ENCODE results near the gene LAMA5. TPM values are rescaled to one million over a fixed set of nuclear protein-coding genes. Genes with fewer than 3 reads are reported as not detected.

The LAMA5 gene
- polyA plus RNA-seq, 2 of the 4 experiments (the other 2 are of a cell fraction): 20.4 to 196 TPM

DNA sequence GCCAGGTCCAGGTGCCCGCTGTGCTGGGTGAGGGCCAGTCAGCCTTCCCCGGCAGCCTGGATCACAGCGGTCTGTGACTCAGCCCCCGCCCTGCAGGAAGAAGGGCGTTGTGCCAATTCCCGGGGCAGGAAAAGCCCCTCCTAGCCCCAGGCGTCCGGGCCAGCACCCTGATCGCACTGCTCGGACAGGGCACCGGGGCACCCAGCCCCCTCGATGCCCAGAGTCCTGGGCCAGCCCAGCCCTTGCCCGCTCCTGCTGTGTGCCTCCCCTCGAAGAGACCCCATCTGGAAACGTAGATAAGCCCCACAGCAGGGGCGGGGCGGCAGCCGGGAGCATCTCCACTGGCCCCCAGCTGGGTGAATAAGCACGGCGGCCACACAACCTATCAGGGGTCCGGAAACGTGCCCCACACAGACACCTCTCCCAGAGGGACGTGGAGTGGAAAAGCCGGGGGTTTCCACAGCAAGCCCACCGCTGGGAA lies 9.9 kb downstream of the LAMA5 start (continued):
- TF ChIP-seq RAD21 (conservative IDR thresholded peaks at IDR 0.05 in 1 of 2, IDR thresholded peaks at IDR 0.05 in 1 of 2) (peak in 1 of 2 experiments; percentile 12; a peak in 1 of 5 replicates), RARB (CRISPR knock-in tag; IDR thresholded peaks at IDR 0.05) (no peak), EP300 (IDR thresholded peaks at IDR 0.05) (peak in 1 of 2 experiments; percentile 46; a peak in 1 of 5 replicates), EHF (CRISPR knock-in tag; IDR thresholded peaks at IDR 0.05) (peak; percentile 47; the same call in 1 of the 2 replicates), HOXB13 (CRISPR knock-in tag; IDR thresholded peaks at IDR 0.05; ENCODE audit: low read depth) (no peak), PHF8 (IDR thresholded peaks at IDR 0.05; ENCODE audit: borderline replicate concordance, low read depth) (no peak), JUN (IDR thresholded peaks at IDR 0.05) (no peak), FOXS1 (CRISPR knock-in tag; IDR thresholded peaks at IDR 0.05) (no peak), HOXB5 (CRISPR knock-in tag; IDR thresholded peaks at IDR 0.05) (peak; percentile 61; the same call in 1 of the 2 replicates), MAZ (IDR thresholded peaks at IDR 0.05; ENCODE audit: borderline replicate concordance, low read depth, low read length) (no peak), HEYL (CRISPR knock-in tag; IDR thresholded peaks at IDR 0.05) (no peak), JUNB (IDR thresholded peaks at IDR 0.05) (peak; percentile 49; the same call in 1 of the 2 replicates)
- TF ChIP-seq, protein P1, sequence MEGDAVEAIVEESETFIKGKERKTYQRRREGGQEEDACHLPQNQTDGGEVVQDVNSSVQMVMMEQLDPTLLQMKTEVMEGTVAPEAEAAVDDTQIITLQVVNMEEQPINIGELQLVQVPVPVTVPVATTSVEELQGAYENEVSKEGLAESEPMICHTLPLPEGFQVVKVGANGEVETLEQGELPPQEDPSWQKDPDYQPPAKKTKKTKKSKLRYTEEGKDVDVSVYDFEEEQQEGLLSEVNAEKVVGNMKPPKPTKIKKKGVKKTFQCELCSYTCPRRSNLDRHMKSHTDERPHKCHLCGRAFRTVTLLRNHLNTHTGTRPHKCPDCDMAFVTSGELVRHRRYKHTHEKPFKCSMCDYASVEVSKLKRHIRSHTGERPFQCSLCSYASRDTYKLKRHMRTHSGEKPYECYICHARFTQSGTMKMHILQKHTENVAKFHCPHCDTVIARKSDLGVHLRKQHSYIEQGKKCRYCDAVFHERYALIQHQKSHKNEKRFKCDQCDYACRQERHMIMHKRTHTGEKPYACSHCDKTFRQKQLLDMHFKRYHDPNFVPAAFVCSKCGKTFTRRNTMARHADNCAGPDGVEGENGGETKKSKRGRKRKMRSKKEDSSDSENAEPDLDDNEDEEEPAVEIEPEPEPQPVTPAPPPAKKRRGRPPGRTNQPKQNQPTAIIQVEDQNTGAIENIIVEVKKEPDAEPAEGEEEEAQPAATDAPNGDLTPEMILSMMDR (IDR thresholded peaks at IDR 0.05): no peak
- TF ChIP-seq, protein P2, sequence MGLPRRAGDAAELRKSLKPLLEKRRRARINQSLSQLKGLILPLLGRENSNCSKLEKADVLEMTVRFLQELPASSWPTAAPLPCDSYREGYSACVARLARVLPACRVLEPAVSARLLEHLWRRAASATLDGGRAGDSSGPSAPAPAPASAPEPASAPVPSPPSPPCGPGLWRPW (IDR thresholded peaks at IDR 0.05): no peak
- TF ChIP-seq, protein P3, sequence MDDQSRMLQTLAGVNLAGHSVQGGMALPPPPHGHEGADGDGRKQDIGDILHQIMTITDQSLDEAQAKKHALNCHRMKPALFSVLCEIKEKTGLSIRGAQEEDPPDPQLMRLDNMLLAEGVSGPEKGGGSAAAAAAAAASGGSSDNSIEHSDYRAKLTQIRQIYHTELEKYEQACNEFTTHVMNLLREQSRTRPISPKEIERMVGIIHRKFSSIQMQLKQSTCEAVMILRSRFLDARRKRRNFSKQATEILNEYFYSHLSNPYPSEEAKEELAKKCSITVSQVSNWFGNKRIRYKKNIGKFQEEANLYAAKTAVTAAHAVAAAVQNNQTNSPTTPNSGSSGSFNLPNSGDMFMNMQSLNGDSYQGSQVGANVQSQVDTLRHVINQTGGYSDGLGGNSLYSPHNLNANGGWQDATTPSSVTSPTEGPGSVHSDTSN (IDR thresholded peaks at IDR 0.05): no peak
- TF ChIP-seq, protein P4, sequence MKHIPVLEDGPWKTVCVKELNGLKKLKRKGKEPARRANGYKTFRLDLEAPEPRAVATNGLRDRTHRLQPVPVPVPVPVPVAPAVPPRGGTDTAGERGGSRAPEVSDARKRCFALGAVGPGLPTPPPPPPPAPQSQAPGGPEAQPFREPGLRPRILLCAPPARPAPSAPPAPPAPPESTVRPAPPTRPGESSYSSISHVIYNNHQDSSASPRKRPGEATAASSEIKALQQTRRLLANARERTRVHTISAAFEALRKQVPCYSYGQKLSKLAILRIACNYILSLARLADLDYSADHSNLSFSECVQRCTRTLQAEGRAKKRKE (CRISPR knock-in tag; IDR thresholded peaks at IDR 0.05; ENCODE audit: low read depth): peak; percentile 11; the same call in 1 of the 2 replicates
- TF ChIP-seq, protein P5, sequence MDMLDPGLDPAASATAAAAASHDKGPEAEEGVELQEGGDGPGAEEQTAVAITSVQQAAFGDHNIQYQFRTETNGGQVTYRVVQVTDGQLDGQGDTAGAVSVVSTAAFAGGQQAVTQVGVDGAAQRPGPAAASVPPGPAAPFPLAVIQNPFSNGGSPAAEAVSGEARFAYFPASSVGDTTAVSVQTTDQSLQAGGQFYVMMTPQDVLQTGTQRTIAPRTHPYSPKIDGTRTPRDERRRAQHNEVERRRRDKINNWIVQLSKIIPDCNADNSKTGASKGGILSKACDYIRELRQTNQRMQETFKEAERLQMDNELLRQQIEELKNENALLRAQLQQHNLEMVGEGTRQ (IDR thresholded peaks at IDR 0.05): no peak
- TF ChIP-seq, protein P6, sequence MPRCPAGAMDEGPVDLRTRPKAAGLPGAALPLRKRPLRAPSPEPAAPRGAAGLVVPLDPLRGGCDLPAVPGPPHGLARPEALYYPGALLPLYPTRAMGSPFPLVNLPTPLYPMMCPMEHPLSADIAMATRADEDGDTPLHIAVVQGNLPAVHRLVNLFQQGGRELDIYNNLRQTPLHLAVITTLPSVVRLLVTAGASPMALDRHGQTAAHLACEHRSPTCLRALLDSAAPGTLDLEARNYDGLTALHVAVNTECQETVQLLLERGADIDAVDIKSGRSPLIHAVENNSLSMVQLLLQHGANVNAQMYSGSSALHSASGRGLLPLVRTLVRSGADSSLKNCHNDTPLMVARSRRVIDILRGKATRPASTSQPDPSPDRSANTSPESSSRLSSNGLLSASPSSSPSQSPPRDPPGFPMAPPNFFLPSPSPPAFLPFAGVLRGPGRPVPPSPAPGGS (IDR thresholded peaks at IDR 0.05): no peak

DNA sequence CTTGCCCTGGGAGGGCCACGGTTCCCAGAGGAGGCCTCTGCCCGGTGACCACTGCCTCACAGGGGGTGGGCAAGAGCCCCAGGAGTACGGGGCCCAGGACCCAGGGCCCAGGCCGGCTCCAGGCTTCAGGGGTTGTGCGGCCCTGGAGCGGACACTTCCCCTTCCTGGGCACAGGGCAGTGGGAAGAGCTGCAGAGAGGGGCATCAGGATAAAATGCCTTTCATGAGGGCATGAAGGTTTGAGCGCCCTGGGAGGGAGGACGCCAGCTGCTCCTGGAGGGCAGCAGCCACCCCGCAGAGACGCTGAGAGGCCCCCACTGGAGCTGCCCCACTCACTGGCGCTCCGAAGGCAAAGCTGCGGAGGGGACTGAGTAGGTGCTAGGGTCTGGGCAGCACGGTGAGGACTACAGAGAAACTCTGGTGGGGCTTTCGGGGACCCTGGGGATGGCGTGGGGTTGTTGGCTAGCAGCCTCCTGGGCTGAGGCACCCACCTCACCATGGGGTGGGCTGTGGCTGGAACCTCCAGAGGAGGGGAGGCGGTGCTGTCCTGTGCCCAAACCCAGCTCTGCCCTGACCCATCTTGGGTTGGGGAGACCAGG lies 10.4 kb downstream of the LAMA5 start:
- FAIRE-seq: no peak

More for the DNA sequence above, 10.4 kb downstream of the LAMA5 start:
- Histone ChIP-seq H3K4me1 (peaks cover 98% of the 10 kb centered on the region), H3K4me3 (peak overlapping the region; percentile 41), H3K9me3 (no peaks in the 10 kb centered on the region), H3K4me2 (peak overlapping the region; percentile 91), H3K27ac (peak overlapping the region; percentile 97 to 99)
- CTCF ChIA-PET: interaction anchor here (0.9 to 5.5 kb wide), 7 partner anchors 11 to 71 kb away, joined by 3 to 94 read pairs (median 7); partner anchors contain the start of genes ADRM1 and LAMA5
- WGBS (ENCODE audit: missing lambda C conversion rate): 40% methylated on average over 12 of the region's 17 CpGs
- no peak for ATAC-seq
- POLR2A ChIA-PET: interaction anchor here (1.4 to 4.9 kb wide), 3 partner anchors 11 to 53 kb away, joined by 3 to 61 read pairs (median 4); partner anchors contain the start of gene LAMA5
- peak in 1 of 2 experiments; percentile 45 for DNase-seq (ENCODE audit: low read depth in 1 of 2, low spot score in 1 of 2)
- TF ChIP-seq CBX2 (IDR thresholded peaks at IDR 0.05; ENCODE audit: borderline replicate concordance, low read depth) (no peak), KDM5A (IDR thresholded peaks at IDR 0.05) (no peak), FOSB (CRISPR knock-in tag; IDR thresholded peaks at IDR 0.05) (no peak), KDM1A (IDR thresholded peaks at IDR 0.05; ENCODE audit: low read depth) (no peak), HOXA7 (CRISPR knock-in tag; IDR thresholded peaks at IDR 0.05) (0 out of 2 replicates have a peak, but pooled peaks have one; percentile 33), FOXS1 (CRISPR knock-in tag; IDR thresholded peaks at IDR 0.05) (no peak), NR3C1 (IDR thresholded peaks at IDR 0.05) (no peak), PHF8 (IDR thresholded peaks at IDR 0.05; ENCODE audit: borderline replicate concordance, low read depth) (no peak)
- TF ChIP-seq, protein P7, sequence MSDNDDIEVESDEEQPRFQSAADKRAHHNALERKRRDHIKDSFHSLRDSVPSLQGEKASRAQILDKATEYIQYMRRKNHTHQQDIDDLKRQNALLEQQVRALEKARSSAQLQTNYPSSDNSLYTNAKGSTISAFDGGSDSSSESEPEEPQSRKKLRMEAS (IDR thresholded peaks at IDR 0.05): peak; percentile 6; the same call in 1 of the 2 replicates
- TF ChIP-seq, protein P8, sequence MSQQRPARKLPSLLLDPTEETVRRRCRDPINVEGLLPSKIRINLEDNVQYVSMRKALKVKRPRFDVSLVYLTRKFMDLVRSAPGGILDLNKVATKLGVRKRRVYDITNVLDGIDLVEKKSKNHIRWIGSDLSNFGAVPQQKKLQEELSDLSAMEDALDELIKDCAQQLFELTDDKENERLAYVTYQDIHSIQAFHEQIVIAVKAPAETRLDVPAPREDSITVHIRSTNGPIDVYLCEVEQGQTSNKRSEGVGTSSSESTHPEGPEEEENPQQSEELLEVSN (IDR thresholded peaks at IDR 0.05; ENCODE audit: borderline replicate concordance, low read depth): no peak

Data from A549 (cell line).